HG03066 (cell line): ENCODE data around the gene ABHD6.
"Not testable (repeated sequence)": the region's sequence is repeated elsewhere in the genome, so short reads cannot be mapped to it uniquely, and the experiment has no call there.

ENCODE experiments used
- ATAC-seq: cut with Tn5 transposase; IDR thresholded peaks from one replicate; pipeline ENCODE4 v1.9.1; 2021; ENCODE audit warnings: low read depth; ENCODE audit not compliant: unreplicated experiment

Gene ABHD6

GRCh38 chr3:58241306-58242044 lies 3.9 kb downstream of the ABHD6 start:
- no peak for ATAC-seq

- ATAC-seq, result no peak
Measured at GRCh38 chr3:58242340-58242739, 4.7 kb downstream of the ABHD6 start.

- ATAC-seq, result not testable (repeated sequence)
Measured at GRCh38 chr3:58242860-58243259, 5.3 kb downstream of the ABHD6 start.

GRCh38 chr3:58243976-58244585 lies 6.5 kb downstream of the ABHD6 start:
- no peak for ATAC-seq

GRCh38 chr3:58246148-58247047 lies 8.8 kb downstream of the ABHD6 start:
- no peak for ATAC-seq

GRCh38 chr3:58249358-58250092 lies 11.9 kb downstream of the ABHD6 start:
- no peak for ATAC-seq

- no peak for ATAC-seq
Measured at GRCh38 chr3:58250093-58250707, 12.6 kb downstream of the ABHD6 start.

GRCh38 chr3:58251631-58252035 lies 14.0 kb downstream of the ABHD6 start:
- no peak for ATAC-seq

- ATAC-seq, result no peak
Measured at GRCh38 chr3:58254144-58254543, 16.6 kb downstream of the ABHD6 start.

- ATAC-seq, result no peak
Measured at GRCh38 chr3:58256061-58256460, 18.5 kb downstream of the ABHD6 start.

GRCh38 chr3:58256511-58256910 lies 18.9 kb downstream of the ABHD6 start:
- no peak for ATAC-seq

- no peak for ATAC-seq
Measured at GRCh38 chr3:58258392-58259055, 20.9 kb downstream of the ABHD6 start.

- ATAC-seq, result no peak
Measured at GRCh38 chr3:58260261-58260731, 22.7 kb downstream of the ABHD6 start.

GRCh38 chr3:58260733-58261132 lies 23.1 kb downstream of the ABHD6 start:
- ATAC-seq, result no peak

- ATAC-seq, result no peak
Measured at GRCh38 chr3:58261954-58262666, 24.5 kb downstream of the ABHD6 start.

GRCh38 chr3:58266577-58266976 lies 29.0 kb downstream of the ABHD6 start:
- no peak for ATAC-seq

GRCh38 chr3:58267543-58267942 lies 30.0 kb downstream of the ABHD6 start:
- ATAC-seq, result not testable (repeated sequence)

GRCh38 chr3:58269356-58269755 lies 31.8 kb downstream of the ABHD6 start:
- ATAC-seq, result no peak

GRCh38 chr3:58270485-58270884 lies 32.9 kb downstream of the ABHD6 start:
- ATAC-seq, result no peak
